HEK293 (cell line): ENCODE data around the gene RAB36.
A peak's percentile ranks its signal among the peaks of the same experiment; 100 is the strongest.

ENCODE experiments used
- CTCF ChIA-PET: fragments of 350-600 bp; formaldehyde crosslinking; extraction: SDS; loops from one replicate; lab custom pipeline; 2021; ENCODE audit warnings: antibody characterized with exemption; lab: Yijun Ruan, JAX
- POLR2A ChIA-PET: fragments of 300-600 bp; formaldehyde crosslinking; extraction: SDS; loops from one replicate; lab custom pipeline; 2020; ENCODE audit warnings: antibody characterized with exemption, inconsistent platforms; lab: Yijun Ruan, JAX
- H3K27ac ChIP-seq: fragments of 200-500 bp; sonication (Bioruptor generic); 2 replicates; pipeline ENCODE4 v1.5.1; 2014; ENCODE audit warnings: low read depth, low read length, control low read depth, inconsistent platforms; ENCODE audit errors: extremely low read depth
- H3K36me3 ChIP-seq, 2 experiments: fragments of 200-500 bp in 1 of 2; sonication (Bioruptor generic) in 1 of 2; 1 replicate in 1 of 2; 2 replicates in 1 of 2; pipeline ENCODE4 v1.5.1; 2014 to 2017; ENCODE audit warnings: inconsistent platforms in 2 of 2, low read length in 2 of 2; ENCODE audit not compliant: control insufficient read depth in 2 of 2, insufficient read depth in 1 of 2
- H3K4me1 ChIP-seq: fragments of 200-500 bp; sonication (Bioruptor generic); 2 replicates; pipeline ENCODE4 v1.5.1; 2014; ENCODE audit warnings: mild to moderate bottlenecking, low read length, inconsistent platforms; ENCODE audit not compliant: control insufficient read depth, insufficient read depth
- H3K4me3 ChIP-seq: 2 replicates; pipeline ENCODE4 v1.5.1; 2011; ENCODE audit warnings: low read depth, mild to moderate bottlenecking, control low read depth, low read length, moderate library complexity
- H3K9me3 ChIP-seq: fragments of 200-500 bp; sonication (Bioruptor generic); 2 replicates; pipeline ENCODE4 v1.5.1; 2014; ENCODE audit warnings: low read depth, low read length, inconsistent platforms; ENCODE audit not compliant: control insufficient read depth, insufficient read depth
- GLIS1 ChIP-seq: fragments of 450-650 bp; formaldehyde crosslinking; IDR thresholded peaks from 2 replicates; pipeline ENCODE4 v1.5.1; 2016; ENCODE audit warnings: missing biosample characterization, missing genetic modification characterization
- HOXD13 ChIP-seq: sonication (generic); formaldehyde crosslinking; IDR thresholded peaks from 2 replicates; pipeline ENCODE4 v1.8.0; 2022; ENCODE audit warnings: missing genetic modification reagents, borderline replicate concordance
- KLF9 ChIP-seq: fragments of 450-650 bp; formaldehyde crosslinking; IDR thresholded peaks from 2 replicates; pipeline ENCODE4 v1.5.1; 2016; ENCODE audit warnings: missing biosample characterization, missing genetic modification characterization, low read depth
- PRDM10 ChIP-seq: fragments of 450-650 bp; formaldehyde crosslinking; IDR thresholded peaks from 2 replicates; pipeline ENCODE4 v1.5.1; 2016; ENCODE audit warnings: missing biosample characterization, missing genetic modification characterization
- REPIN1 ChIP-seq: fragments of 450-650 bp; formaldehyde crosslinking; IDR thresholded peaks from 2 replicates; pipeline ENCODE4 v1.5.1; 2017; ENCODE audit warnings: missing biosample characterization, missing genetic modification characterization, low read depth
- SP3 ChIP-seq: fragments of 450-650 bp; formaldehyde crosslinking; IDR thresholded peaks from 2 replicates; pipeline ENCODE4 v1.5.1; 2016; ENCODE audit warnings: missing biosample characterization, missing genetic modification characterization
- ZBTB11 ChIP-seq: fragments of 450-650 bp; formaldehyde crosslinking; conservative IDR thresholded peaks from 2 replicates; pipeline ENCODE4 v1.5.1; 2016; ENCODE audit warnings: low read depth, missing biosample characterization, missing genetic modification characterization
- ZFHX2 ChIP-seq: fragments of 450-650 bp; formaldehyde crosslinking; conservative IDR thresholded peaks from 2 replicates; pipeline ENCODE4 v1.5.1; 2016; ENCODE audit warnings: missing biosample characterization, missing genetic modification characterization
- ZIC2 ChIP-seq: fragments of 450-650 bp; formaldehyde crosslinking; IDR thresholded peaks from 2 replicates; pipeline ENCODE4 v1.5.1; 2016; ENCODE audit warnings: missing biosample characterization, missing genetic modification characterization
- ZNF155 ChIP-seq: fragments of 450-650 bp; formaldehyde crosslinking; IDR thresholded peaks from 2 replicates; pipeline ENCODE4 v1.5.1; 2016; ENCODE audit warnings: missing biosample characterization, missing genetic modification characterization
- ZNF221 ChIP-seq: fragments of 450-650 bp; formaldehyde crosslinking; IDR thresholded peaks from 2 replicates; pipeline ENCODE4 v1.5.1; 2017; ENCODE audit warnings: missing biosample characterization, missing genetic modification characterization, borderline replicate concordance
- ZNF24 ChIP-seq: fragments of 450-650 bp; formaldehyde crosslinking; IDR thresholded peaks from 2 replicates; pipeline ENCODE4 v1.5.1; 2016; ENCODE audit warnings: missing biosample characterization, missing genetic modification characterization
- ZNF324 ChIP-seq: fragments of 450-650 bp; formaldehyde crosslinking; IDR thresholded peaks from 2 replicates; pipeline ENCODE4 v1.5.1; 2016; ENCODE audit warnings: missing biosample characterization, missing genetic modification characterization
- ZNF449 ChIP-seq: fragments of 450-650 bp; formaldehyde crosslinking; IDR thresholded peaks from 2 replicates; pipeline ENCODE4 v1.5.1; 2017; ENCODE audit warnings: missing biosample characterization, mild to moderate bottlenecking, missing genetic modification characterization, moderate library complexity
- ZNF513 ChIP-seq: fragments of 450-650 bp; IDR thresholded peaks from 2 replicates; pipeline ENCODE4 v1.5.1; 2018; ENCODE audit warnings: missing biosample characterization, missing genetic modification characterization
- ZNF654 ChIP-seq: fragments of 450-650 bp; formaldehyde crosslinking; IDR thresholded peaks from 2 replicates; pipeline ENCODE4 v1.5.1; 2016; ENCODE audit warnings: low read depth, missing biosample characterization, missing genetic modification characterization
- ZNF843 ChIP-seq: fragments of 450-650 bp; formaldehyde crosslinking; IDR thresholded peaks from 2 replicates; pipeline ENCODE4 v1.5.1; 2016; ENCODE audit warnings: missing biosample characterization, missing genetic modification characterization
- ZSCAN30 ChIP-seq: fragments of 450-650 bp; IDR thresholded peaks from 2 replicates; pipeline ENCODE4 v1.5.1; 2018; ENCODE audit warnings: missing biosample characterization, mild to moderate bottlenecking, missing genetic modification characterization, moderate library complexity

The RAB36 gene

GRCh38 chr22:23102776-23103175 is 42.5 kb upstream of the RAB36 start:
- TF ChIP-seq GLIS1 (tag by site-specific recombination): peak; percentile 2; the same call in 1 of the 2 replicates
- no peak for TF ChIP-seq ZBTB11 (tag by site-specific recombination)
- TF ChIP-seq ZIC2 (tag by site-specific recombination): peak; percentile 100
- no peaks in the 10 kb centered on the region for H3K9me3 ChIP-seq
- POLR2A ChIA-PET: no interaction called here
- no peaks in the 10 kb centered on the region for H3K4me1 ChIP-seq
- no peak overlapping the region for H3K27ac ChIP-seq
- CTCF ChIA-PET: no interaction called here
- H3K4me3 ChIP-seq: no peak overlapping the region
- peaks cover 0 to 77% of the 10 kb centered on the region in 2 experiments; a peak in 1 of 3 replicates for H3K36me3 ChIP-seq

- Histone ChIP-seq H3K4me1 (no peaks in the 10 kb centered on the region), H3K36me3 (peaks cover 0 to 79% of the 10 kb centered on the region in 2 experiments; a peak in 1 of 3 replicates), H3K4me3 (no peak overlapping the region), H3K9me3 (no peaks in the 10 kb centered on the region)
- CTCF ChIA-PET: interaction anchor here (0.6 to 1.1 kb wide), 2 partner anchors 282 to 897 kb away, joined by 3 read pairs; no protein-coding TSS in a partner anchor
- no peak for TF ChIP-seq ZNF155 (tag by site-specific recombination)
- no peak for TF ChIP-seq ZSCAN30 (tag by site-specific recombination)
- TF ChIP-seq, all 188 proteins: peak for 0
- H3K27ac ChIP-seq: no peak overlapping the region
- POLR2A ChIA-PET: no interaction called here
These were observed 41.9 kb upstream of the RAB36 start for GRCh38 chr22:23103199-23103954.

- no peaks in the 10 kb centered on the region for H3K4me1 ChIP-seq
- POLR2A ChIA-PET: interaction anchor here (1.2 kb wide), 1 partner anchor 41 kb away, joined by 3 read pairs; the partner anchor contains the start of gene RAB36
- no peak for TF ChIP-seq REPIN1 (tag by site-specific recombination)
- TF ChIP-seq ZNF221 (tag by site-specific recombination): no peak
- no peak for TF ChIP-seq ZNF324 (tag by site-specific recombination)
- TF ChIP-seq ZNF513: no peak
- TF ChIP-seq ZNF654 (tag by site-specific recombination): no peak
- no peak for TF ChIP-seq ZNF24 (tag by site-specific recombination)
- no peak for TF ChIP-seq ZNF843 (tag by site-specific recombination)
- no peak for TF ChIP-seq SP3 (tag by site-specific recombination)
- TF ChIP-seq KLF9 (tag by site-specific recombination): no peak
- TF ChIP-seq HOXD13 (CRISPR knock-in tag): no peak
- TF ChIP-seq PRDM10 (tag by site-specific recombination): no peak
- TF ChIP-seq ZNF155 (tag by site-specific recombination): no peak
- no peak for TF ChIP-seq ZNF449
- TF ChIP-seq ZFHX2: no peak
These were observed 40.9 kb upstream of the RAB36 start for GRCh38 chr22:23104187-23104971.

More at GRCh38 chr22:23104187-23104971, 40.9 kb upstream of the RAB36 start:
- H3K4me3 ChIP-seq: no peak overlapping the region
- CTCF ChIA-PET: interaction anchor here (0.6 to 1.1 kb wide), 3 partner anchors 255 to 898 kb away, joined by 3 read pairs; no protein-coding TSS in a partner anchor
- no peak overlapping the region for H3K27ac ChIP-seq
- H3K36me3 ChIP-seq: peaks cover 0 to 82% of the 10 kb centered on the region in 2 experiments; a peak in 1 of 3 replicates
- no peaks in the 10 kb centered on the region for H3K9me3 ChIP-seq
